KOPT-K1 (cell line): ENCODE data around the gene CLCN2.

Experiments
- H3K27ac ChIP-seq: fragments of 200-600 bp; sonication (generic); 2 replicates; pipeline ENCODE4 v1.5.1; 2016; ENCODE audit warnings: antibody characterized with exemption, mild to moderate bottlenecking, low read depth, low read length; ENCODE audit not compliant: poor library complexity, severe bottlenecking
- H3K36me3 ChIP-seq: fragments of 200-600 bp; sonication (generic); 2 replicates; pipeline ENCODE4 v1.5.1; 2017; ENCODE audit warnings: antibody characterized with exemption, mild to moderate bottlenecking, low read length, moderate library complexity; ENCODE audit not compliant: insufficient read depth
- H3K9me3 ChIP-seq: fragments of 200-600 bp; sonication (generic); 2 replicates; pipeline ENCODE4 v1.5.1; 2017; ENCODE audit warnings: antibody characterized with exemption, low read length, mild to moderate bottlenecking; ENCODE audit not compliant: insufficient read depth, poor library complexity, severe bottlenecking

CLCN2 gene

GRCh38 chr3:184357248-184358123 lies 3.9 kb downstream of the CLCN2 start:
- Histone ChIP-seq H3K36me3 (no peaks in the 10 kb centered on the region; the same call in 1 of the 2 replicates), H3K27ac (no peak overlapping the region), H3K9me3 (no peaks in the 10 kb centered on the region)

- no peak overlapping the region for H3K27ac ChIP-seq
- no peaks in the 10 kb centered on the region for H3K9me3 ChIP-seq
- H3K36me3 ChIP-seq = no peaks in the 10 kb centered on the region; the same call in 1 of the 2 replicates
These were observed 6.0 kb downstream of the CLCN2 start for GRCh38 chr3:184355261-184356040.

- no peak overlapping the region for H3K27ac ChIP-seq
- no peaks in the 10 kb centered on the region for H3K9me3 ChIP-seq
- H3K36me3 ChIP-seq = no peaks in the 10 kb centered on the region; the same call in 1 of the 2 replicates
These were observed 6.7 kb downstream of the CLCN2 start for GRCh38 chr3:184354754-184355153.

DNA sequence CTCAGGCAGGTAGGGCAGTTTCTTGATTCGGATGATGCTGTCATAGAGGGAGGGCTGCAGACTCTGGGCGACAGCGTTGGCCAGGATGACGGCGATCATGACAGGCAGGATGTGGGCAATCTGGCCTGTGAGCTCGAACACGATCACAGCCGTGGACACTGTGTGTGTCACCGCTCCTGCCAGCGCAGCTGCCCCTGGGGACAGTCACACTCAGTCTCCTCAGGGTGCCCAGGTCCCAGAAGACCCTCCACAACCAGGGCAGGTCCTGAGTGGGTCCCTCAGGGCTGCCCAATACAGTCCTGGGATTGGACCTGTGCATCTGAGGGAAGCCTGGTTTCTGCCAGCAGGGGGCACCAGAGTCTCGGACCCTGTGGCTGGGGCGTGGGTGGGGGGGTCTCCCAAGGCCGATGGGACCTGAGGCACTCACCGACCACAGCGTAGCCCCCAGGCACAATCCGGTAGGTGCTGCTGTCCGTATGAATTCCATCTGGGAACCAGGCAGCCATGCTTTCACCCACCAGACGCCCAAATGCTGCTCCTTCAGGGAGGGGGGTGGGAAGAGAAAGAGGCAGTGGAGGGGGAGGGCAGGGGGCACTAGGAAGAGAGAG lies 7.2 kb downstream of the CLCN2 start:
- H3K9me3 ChIP-seq = no peaks in the 10 kb centered on the region
- no peak overlapping the region for H3K27ac ChIP-seq
- no peaks in the 10 kb centered on the region; the same call in 1 of the 2 replicates for H3K36me3 ChIP-seq

- Histone ChIP-seq H3K27ac (no peak overlapping the region), H3K36me3 (no peaks in the 10 kb centered on the region; the same call in 1 of the 2 replicates), H3K9me3 (no peaks in the 10 kb centered on the region)
These were observed 7.9 kb downstream of the CLCN2 start for GRCh38 chr3:184353546-184353941.

- H3K27ac ChIP-seq = no peak overlapping the region
- H3K36me3 ChIP-seq = no peaks in the 10 kb centered on the region; the same call in 1 of the 2 replicates
- H3K9me3 ChIP-seq = no peaks in the 10 kb centered on the region
These were observed 8.4 kb downstream of the CLCN2 start for GRCh38 chr3:184352897-184353545.

- Histone ChIP-seq H3K27ac (no peak overlapping the region), H3K9me3 (no peaks in the 10 kb centered on the region), H3K36me3 (no peaks in the 10 kb centered on the region; the same call in 1 of the 2 replicates)
These were observed 9.1 kb downstream of the CLCN2 start for GRCh38 chr3:184352149-184352785.

GRCh38 chr3:184351511-184352148 lies 9.8 kb downstream of the CLCN2 start:
- H3K36me3 ChIP-seq = no peaks in the 10 kb centered on the region
- H3K27ac ChIP-seq = no peak overlapping the region
- H3K9me3 ChIP-seq = no peaks in the 10 kb centered on the region

DNA sequence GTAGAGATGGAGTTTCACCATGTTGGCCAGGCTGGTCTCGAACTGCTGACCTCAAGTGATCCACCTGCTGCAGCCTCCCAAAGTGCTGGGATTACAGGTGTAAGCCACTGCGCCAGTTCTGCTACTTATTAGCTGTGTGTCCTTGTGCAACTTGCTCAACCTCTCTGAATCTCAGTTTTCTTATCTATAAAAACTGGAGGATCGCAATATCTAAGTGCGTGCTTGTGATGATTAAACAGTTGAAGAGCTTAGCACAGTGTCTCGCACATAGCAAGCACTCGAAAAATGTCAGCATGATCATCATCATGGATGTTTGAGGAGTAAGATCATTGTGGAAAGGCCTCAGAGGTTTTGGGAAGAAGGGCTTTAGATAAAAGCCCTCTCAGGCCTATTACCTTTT lies 10.8 kb downstream of the CLCN2 start:
- H3K36me3 ChIP-seq = no peaks in the 10 kb centered on the region
- no peak overlapping the region for H3K27ac ChIP-seq
- no peaks in the 10 kb centered on the region for H3K9me3 ChIP-seq

DNA sequence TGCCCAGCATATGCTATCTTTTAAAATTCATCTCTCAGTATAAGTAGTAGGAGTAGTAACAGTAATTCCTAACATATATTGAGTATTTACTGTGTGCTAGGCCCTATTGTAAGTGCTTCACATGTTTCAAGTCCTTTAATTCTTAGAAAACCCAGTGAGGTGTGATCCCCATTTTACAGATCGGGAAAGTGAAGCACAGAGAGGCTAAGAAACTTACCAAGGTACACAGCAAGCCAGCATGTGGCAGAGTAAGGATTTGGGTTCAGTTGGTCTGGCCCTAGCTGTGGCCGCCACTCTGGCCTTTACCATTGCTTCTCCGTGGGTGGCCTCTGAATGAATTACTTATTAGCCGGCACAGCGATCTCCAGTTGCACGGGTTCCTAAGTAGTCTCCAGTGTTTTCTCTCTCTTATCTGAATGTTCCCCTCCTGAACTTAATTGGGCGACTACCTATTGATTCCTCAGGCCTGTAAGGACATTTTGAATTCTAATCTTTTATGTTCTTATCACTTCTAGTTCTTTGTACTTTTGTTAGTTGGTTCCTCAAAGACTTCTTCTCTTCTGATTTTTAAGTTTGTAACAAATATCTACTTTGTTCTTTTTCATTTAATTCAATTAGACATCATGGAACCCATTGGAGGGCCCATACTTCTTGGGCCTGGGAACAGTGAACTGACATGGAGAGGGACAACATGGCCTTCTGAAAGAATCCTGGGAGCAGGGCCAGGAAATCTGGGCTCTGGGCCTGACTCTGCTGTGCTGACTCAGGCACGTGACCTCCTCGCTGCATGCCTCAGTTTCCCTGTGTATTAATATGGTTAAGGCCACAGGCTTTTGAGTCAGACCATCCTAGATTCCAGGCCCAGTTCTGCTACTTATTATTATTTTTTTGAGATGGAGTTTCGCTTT lies 11.6 kb downstream of the CLCN2 start:
- Histone ChIP-seq H3K9me3 (no peaks in the 10 kb centered on the region), H3K36me3 (no peaks in the 10 kb centered on the region), H3K27ac (no peak overlapping the region)

- Histone ChIP-seq H3K27ac (no peak overlapping the region), H3K36me3 (no peaks in the 10 kb centered on the region), H3K9me3 (no peaks in the 10 kb centered on the region)
These were observed 13.4 kb downstream of the CLCN2 start for GRCh38 chr3:184348057-184348382.

DNA sequence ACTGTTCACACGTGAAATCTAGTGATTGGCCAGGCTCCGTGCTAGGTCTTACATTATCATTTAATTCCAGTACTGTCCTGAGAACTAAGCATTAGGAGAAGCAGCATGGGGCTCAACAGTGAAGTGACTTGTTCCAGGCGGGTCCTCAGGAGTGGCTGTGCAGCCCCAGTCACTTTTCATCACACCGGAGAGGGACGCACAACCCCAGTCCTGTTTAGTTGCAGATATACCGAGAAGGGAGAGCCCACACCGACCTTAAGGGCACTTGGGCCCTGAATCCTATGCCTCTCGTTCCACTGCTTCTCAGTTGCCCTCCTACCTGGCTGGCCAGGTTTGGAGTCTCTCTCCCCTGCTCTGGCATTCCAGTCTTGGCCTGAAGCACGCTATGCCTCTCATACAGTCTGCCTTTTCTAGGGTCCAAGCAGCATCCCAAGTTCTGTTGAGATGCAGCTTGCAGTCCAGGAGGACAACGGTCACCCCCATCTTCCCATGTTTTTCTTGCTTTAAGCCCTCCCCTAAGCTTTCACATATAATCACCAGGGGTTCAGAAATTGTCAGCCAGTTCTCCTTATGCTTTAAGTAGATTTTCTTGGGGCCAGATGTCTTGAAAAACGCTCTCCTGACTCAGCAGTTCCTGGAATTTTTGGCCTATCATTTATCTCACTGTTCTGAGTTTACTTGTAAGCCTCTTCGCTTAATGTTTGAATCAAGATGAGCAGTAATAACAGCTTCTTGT lies 13.9 kb downstream of the CLCN2 start:
- Histone ChIP-seq H3K36me3 (no peaks in the 10 kb centered on the region), H3K9me3 (no peaks in the 10 kb centered on the region), H3K27ac (no peak overlapping the region)
